HepG2 (cell line): Measurements from ENCODE around the gene CHST11. TPM values are rescaled to one million over a fixed set of nuclear protein-coding genes. Genes with fewer than 3 reads are reported as not detected.

Source experiments
- ATAC-seq: fragments of 200-7000 bp; cut with Tn5 transposase; 3 replicates; pipeline ENCODE4 v1.9.1; 2020; ENCODE audit warnings: mild to moderate bottlenecking, moderate library complexity
- BruUV-seq: library from RNA; stranded (reverse); fragments of 400-500 nt; replicated peaks from 2 replicates; lab custom pipeline; 2021; lab: Mats Ljungman, UMichigan
- CTCF ChIA-PET: fragments of 300-600 bp; formaldehyde crosslinking; extraction: SDS; loops from one replicate; lab custom pipeline; 2021; ENCODE audit warnings: low total read pairs, inconsistent platforms, low intra/inter-chr PET ratio; lab: Yijun Ruan, JAX
- POLR2A ChIA-PET: fragments of 350-600 bp; sonication (Branson Sonifier 250); formaldehyde crosslinking; loops from one replicate; lab custom pipeline; 2020; ENCODE audit warnings: antibody characterized with exemption, inconsistent platforms; lab: Yijun Ruan, JAX
- DNase-seq: peaks from one replicate; pipeline ENCODE4 v3.0.0-alpha.2; 2015; ENCODE audit warnings: low spot score
- FAIRE-seq: peaks from 3 replicates; lab custom pipeline; 2011; peaks lifted over from hg19 to GRCh38; lab: Jason Lieb, UNC
- H2AFZ ChIP-seq: one replicate; pipeline ENCODE4 v1.6.1; 2011; ENCODE audit warnings: low read length, inconsistent platforms
- H3K27ac ChIP-seq: fragments of 300-600 bp; 3 replicates; pipeline ENCODE4 v1.8.0; 2011; ENCODE audit warnings: mixed run types, mild to moderate bottlenecking, mixed read lengths, low read length, inconsistent platforms; ENCODE audit not compliant: insufficient read depth; ENCODE audit errors: extremely low read length
- H3K27me3 ChIP-seq, 2 experiments: fragments of 200-600 bp in 1 of 2; 2 replicates in 1 of 2; 3 replicates in 1 of 2; pipeline versions ENCODE4 v1.6.0 to v1.8.0; 2011; ENCODE audit warnings: low read length in 2 of 2, mild to moderate bottlenecking in 2 of 2, moderate library complexity in 2 of 2, inconsistent platforms in 1 of 2; ENCODE audit not compliant: insufficient read depth in 2 of 2, control insufficient read depth in 1 of 2
- H3K36me3 ChIP-seq, 2 experiments: fragments of 200-600 bp in 1 of 2; replicated peaks in 1 of 2; 2 replicates in 1 of 2; 3 replicates in 1 of 2; pipeline versions ENCODE4 v1.5.1 to v1.8.0; 2011; ENCODE audit warnings: low read length in 2 of 2, inconsistent platforms in 1 of 2; ENCODE audit not compliant: insufficient read depth in 2 of 2, control insufficient read depth in 1 of 2
- H3K4me1 ChIP-seq: 2 replicates; pipeline ENCODE4 v1.5.1; 2012; ENCODE audit warnings: low read length, inconsistent platforms; ENCODE audit not compliant: insufficient read depth
- H3K4me2 ChIP-seq: 2 replicates; pipeline ENCODE4 v1.6.0; 2011; ENCODE audit warnings: low read depth, low read length, inconsistent platforms
- H3K4me3 ChIP-seq, 3 experiments: fragments of 200-600 bp in 1 of 3; sonication (generic), shearing (Covaris generic) in 1 of 3; replicated peaks in 1 of 3; 2 replicates each; pipeline ENCODE4 v1.5.1; 2011 to 2016; ENCODE audit warnings: low read length in 3 of 3, inconsistent platforms in 2 of 3, low read depth in 2 of 3, mild to moderate bottlenecking in 2 of 3, control low read depth in 1 of 3, mixed read lengths in 1 of 3; ENCODE audit not compliant: insufficient read depth in 1 of 3
- H3K79me2 ChIP-seq: one replicate; pipeline ENCODE4 v1.6.1; 2011; ENCODE audit warnings: low read length, inconsistent platforms; ENCODE audit not compliant: insufficient read depth
- H3K9ac ChIP-seq: 2 replicates; pipeline ENCODE4 v1.6.0; 2011; ENCODE audit warnings: mild to moderate bottlenecking, low read depth, low read length, inconsistent platforms; ENCODE audit not compliant: insufficient read depth
- H3K9me3 ChIP-seq: 2 replicates; pipeline ENCODE4 v1.5.1; 2012; ENCODE audit warnings: mild to moderate bottlenecking, low read length
- H4K20me1 ChIP-seq: 2 replicates; pipeline ENCODE4 v1.6.0; 2011; ENCODE audit warnings: inconsistent platforms, mild to moderate bottlenecking, low read length, moderate library complexity; ENCODE audit not compliant: insufficient read depth
- NFE2L1 ChIP-seq: sonication (generic); formaldehyde crosslinking; IDR thresholded peaks from 2 replicates; pipeline ENCODE4 v1.4.0; 2020; ENCODE audit warnings: missing genetic modification reagents, mild to moderate bottlenecking, borderline replicate concordance
- NR3C1 ChIP-seq: sonication (generic); formaldehyde crosslinking; IDR thresholded peaks from 2 replicates; pipeline ENCODE4 v1.4.0; 2020; ENCODE audit warnings: missing genetic modification reagents
- RFX5 ChIP-seq: IDR thresholded peaks from 2 replicates; pipeline ENCODE4 v1.6.1; 2011; ENCODE audit warnings: low read depth, low read length, improper control_type of control experiment
- SETDB1 ChIP-seq: sonication (generic); formaldehyde crosslinking; IDR thresholded peaks from 2 replicates; pipeline ENCODE4 v1.5.1; 2020; ENCODE audit warnings: missing genetic modification reagents, mild to moderate bottlenecking, borderline replicate concordance
- ZKSCAN5 ChIP-seq: sonication (generic); formaldehyde crosslinking; IDR thresholded peaks from 2 replicates; pipeline ENCODE4 v1.5.1; 2020; ENCODE audit warnings: mild to moderate bottlenecking, missing genetic modification reagents
- ZNF280B ChIP-seq: sonication (generic); formaldehyde crosslinking; IDR thresholded peaks from 2 replicates; pipeline ENCODE4 v1.5.0; 2020; ENCODE audit warnings: missing genetic modification reagents, mild to moderate bottlenecking, borderline replicate concordance
- ZNF296 ChIP-seq: sonication (generic); formaldehyde crosslinking; conservative IDR thresholded peaks from 2 replicates; pipeline ENCODE4 v1.5.0; 2020; ENCODE audit warnings: mild to moderate bottlenecking, missing genetic modification reagents
- ZNF75D ChIP-seq: sonication (generic); formaldehyde crosslinking; IDR thresholded peaks from 2 replicates; pipeline ENCODE4 v1.8.1; 2023; ENCODE audit warnings: missing genetic modification reagents, mild to moderate bottlenecking, borderline replicate concordance
- ZNF883 ChIP-seq: sonication (generic); formaldehyde crosslinking; IDR thresholded peaks from 2 replicates; pipeline ENCODE4 v1.5.1; 2020; ENCODE audit warnings: mild to moderate bottlenecking, missing genetic modification reagents; ENCODE audit errors: not compliant biosample characterization
- WGBS: methylation state at CpG from one replicate; pipeline ENCODE4 v1.1.6; 2017; ENCODE audit warnings: low lambda C conversion rate; 5-methylcytosine and 5-hydroxymethylcytosine counted together
- in situ Hi-C: cut with HindIII; loops from 2 replicates; pipeline ENCODE4 v1.10.0; 2017; ENCODE audit warnings: low pct_unique_long_range_greater_than_20kb; ENCODE audit not compliant: extremely low pct_ligation_motif_present
- intact Hi-C: fragments of 100-400 bp; cut with micrococcal nuclease; formaldehyde crosslinking; loops from one replicate; pipeline ENCODE4 v1.10.0; 2022; ENCODE audit not compliant: unreplicated experiment
- polyA plus RNA-seq, 8 experiments: library from polyadenylated mRNA; depleted of rRNA in 3 of 8; stranded (reverse) in 7 of 8; unstranded in 1 of 8; fragments of >200 nt; fragmentation: Illumina TruSeq in 4 of 8; extraction: Trizol in 4 of 8; gene quantifications; 2 replicates each; pipeline versions ENCODE4 v1.2.1 to v1.2.3, GENCODE V29; 2011 to 2016; ENCODE audit warnings: low read depth in 4 of 8, missing spikeins in 1 of 8, mixed read lengths in 1 of 8; ENCODE audit not compliant: insufficient read depth in 1 of 8
- total RNA-seq, 5 experiments: library from RNA; depleted of rRNA; stranded (reverse); fragments of >200 nt; fragmentation: Illumina TruSeq; extraction: Trizol; gene quantifications; 2 replicates each; pipeline ENCODE4 v1.2.3, GENCODE V29; 2016; ENCODE audit warnings: low read depth in 1 of 5

CHST11 gene
- total and polyA plus RNA-seq, 2 of the 13 experiments (the other 11 are each of a cell fraction or from before 2014, with no cell fraction given), result 0.15 TPM; not detected in 1

- H3K79me2 ChIP-seq, result no peaks in the 10 kb centered on the region
- ATAC-seq, result no peak
- intact Hi-C loops, result no loop called here
- no peak overlapping the region for H3K4me3 ChIP-seq
- H3K4me2 ChIP-seq, result no peak overlapping the region
- no peak for DNase-seq
- POLR2A ChIA-PET, result no interaction called here
- no TSS peak for BruUV-seq
- no peak for TF ChIP-seq SETDB1 (CRISPR knock-in tag)
- no peak for TF ChIP-seq NR3C1 (CRISPR knock-in tag)
- TF ChIP-seq ZNF280B (CRISPR knock-in tag), result no peak
- no peak for TF ChIP-seq ZKSCAN5 (CRISPR knock-in tag)
- no peak for TF ChIP-seq RFX5
- no peak overlapping the region for H3K27ac ChIP-seq
- no peaks in the 10 kb centered on the region for H3K36me3 ChIP-seq
- in situ Hi-C loops, result no loop called here
- no peak for FAIRE-seq
- peaks cover 2 to 49% of the 10 kb centered on the region in 2 experiments; a peak in 3 of 5 replicates for H3K27me3 ChIP-seq
- no peaks in the 10 kb centered on the region for H3K4me1 ChIP-seq
- no peaks in the 10 kb centered on the region for H3K9me3 ChIP-seq
- no peak overlapping the region for H3K9ac ChIP-seq
- 39% methylated on average over 1 of the region's 1 CpG for WGBS
- CTCF ChIA-PET, result no interaction called here
- H2AFZ ChIP-seq, result no peak overlapping the region
- H4K20me1 ChIP-seq, result no peaks in the 10 kb centered on the region
Observed at GRCh38 chr12:104751120-104751519, 294.4 kb downstream of the CHST11 start.

- no peak overlapping the region for H3K4me3 ChIP-seq
- H3K27me3 ChIP-seq, result peaks cover 2 to 49% of the 10 kb centered on the region in 2 experiments; a peak in 3 of 5 replicates
- in situ Hi-C loops, result no loop called here
- H3K27ac ChIP-seq, result no peak overlapping the region
- TF ChIP-seq ZNF296 (CRISPR knock-in tag), result no peak
- TF ChIP-seq ZNF75D (CRISPR knock-in tag), result no peak
- no peak for TF ChIP-seq ZNF883 (CRISPR knock-in tag)
- no peak for TF ChIP-seq NFE2L1 (CRISPR knock-in tag)
- TF ChIP-seq, all 625 proteins: peak for 0
- BruUV-seq, result no TSS peak
- Histone ChIP-seq H3K4me2 (no peak overlapping the region), H3K36me3 (no peaks in the 10 kb centered on the region), H3K4me1 (no peaks in the 10 kb centered on the region), H3K9me3 (no peaks in the 10 kb centered on the region), H3K9ac (no peak overlapping the region), H3K79me2 (no peaks in the 10 kb centered on the region), H2AFZ (no peak overlapping the region), H4K20me1 (no peaks in the 10 kb centered on the region)
- CTCF ChIA-PET, result no interaction called here
- intact Hi-C loops, result no loop called here
- FAIRE-seq (no peak), ATAC-seq (no peak), DNase-seq (no peak)
- POLR2A ChIA-PET, result no interaction called here
- WGBS, result 28% methylated on average over 3 of the region's 3 CpGs
Observed at GRCh38 chr12:104751594-104751993, 294.8 kb downstream of the CHST11 start.
